Measurements from ENCODE around the gene PLA2G4B.
A peak's percentile ranks its signal among the peaks of the same experiment; 100 is the strongest.

Gene PLA2G4B

DNA sequence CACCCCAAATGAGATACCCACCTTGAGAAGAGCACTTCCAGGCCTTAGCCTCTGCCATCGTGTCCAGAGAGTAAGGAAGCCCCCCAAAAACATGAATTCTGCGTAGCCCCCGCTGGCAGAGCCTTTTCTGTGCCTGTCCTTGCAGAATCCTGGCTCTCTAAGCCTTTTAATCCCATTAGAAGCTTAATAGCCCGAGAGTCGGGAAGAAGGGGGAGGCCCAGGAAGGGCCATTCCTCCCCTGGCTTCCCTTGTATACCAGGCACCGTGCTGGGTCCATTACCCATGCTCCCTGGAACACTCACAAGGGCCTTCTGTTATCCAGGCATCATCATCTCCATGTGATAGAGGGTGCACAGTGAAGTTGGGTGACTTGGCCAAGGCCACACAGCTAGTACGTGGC, 48.1 kb downstream of the PLA2G4B start:
- DNase-seq (ENCODE audit: low read depth), result no peak

DNA sequence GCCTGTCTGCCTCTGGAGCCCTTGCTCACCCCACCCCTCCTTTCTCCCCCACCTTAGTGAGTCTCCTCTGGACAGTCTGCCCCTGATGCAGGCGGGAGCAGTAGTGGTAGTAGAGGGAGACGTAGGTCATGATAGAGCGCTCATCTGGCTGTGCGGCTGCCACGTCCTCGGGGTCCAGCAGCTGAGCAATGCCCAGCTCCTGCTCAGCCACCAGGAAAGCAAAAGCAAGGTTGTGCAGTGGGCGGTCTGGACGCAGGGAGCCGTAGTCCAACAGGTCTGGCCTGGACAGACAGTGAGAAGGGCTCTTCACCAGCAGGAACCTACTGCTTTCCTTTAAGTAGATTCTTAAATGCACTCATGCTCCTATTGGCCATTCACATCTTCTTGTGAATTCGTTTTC, 48.5 kb downstream of the PLA2G4B start:
- no peak for DNase-seq (ENCODE audit: low read depth)

DNA sequence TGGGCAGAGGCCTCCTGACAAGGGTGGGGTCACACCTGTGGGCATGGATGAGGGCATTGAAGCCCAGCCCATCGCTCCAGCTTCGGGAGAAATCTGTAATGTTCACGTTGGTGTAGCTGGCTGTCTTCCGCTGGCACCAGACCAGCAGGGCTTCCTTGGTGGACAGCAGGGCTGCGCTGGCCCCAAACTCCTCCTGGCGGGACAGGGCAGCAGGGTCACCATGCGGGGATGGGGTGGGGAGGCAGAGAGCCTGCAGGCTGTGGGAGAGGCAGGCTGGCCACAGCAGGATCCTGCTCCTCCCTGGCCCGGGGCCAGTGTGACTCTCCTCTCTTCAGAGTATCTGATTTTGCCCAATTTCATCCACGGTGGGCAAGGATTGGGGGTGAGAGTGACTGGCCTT, 49.2 kb downstream of the PLA2G4B start:
- no peak for DNase-seq (ENCODE audit: low read depth)

DNA sequence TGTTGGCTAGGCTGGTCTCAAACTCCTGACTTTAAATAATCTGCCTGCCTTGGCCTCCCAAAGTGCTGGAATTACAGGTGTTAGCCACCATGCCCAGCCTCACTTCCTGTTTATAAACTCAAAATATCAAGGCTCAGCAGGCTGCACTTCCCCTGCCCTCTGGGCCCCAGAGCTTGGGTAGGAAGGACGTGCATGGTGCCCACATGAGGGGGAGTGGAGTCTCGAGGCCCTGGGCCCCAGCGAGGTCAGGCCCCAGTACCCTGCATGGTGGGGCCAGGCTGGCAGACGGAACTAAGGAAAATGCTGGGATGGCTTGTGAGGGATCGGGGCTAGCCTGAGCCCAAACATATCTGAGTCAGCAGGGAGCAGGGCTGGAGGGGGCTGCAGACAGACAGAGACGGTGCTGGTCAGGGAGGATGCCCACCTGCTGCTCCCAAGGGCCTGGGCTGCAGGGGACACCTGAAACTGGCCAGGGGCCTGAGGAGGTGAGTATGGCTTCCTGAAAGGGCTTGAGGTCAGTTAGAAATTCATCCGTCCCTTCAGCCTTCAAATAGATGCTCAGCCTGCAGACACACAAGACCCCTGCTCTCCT, 50.1 kb downstream of the PLA2G4B start:
- DNase-seq (ENCODE audit: low read depth), result no peak

DNA sequence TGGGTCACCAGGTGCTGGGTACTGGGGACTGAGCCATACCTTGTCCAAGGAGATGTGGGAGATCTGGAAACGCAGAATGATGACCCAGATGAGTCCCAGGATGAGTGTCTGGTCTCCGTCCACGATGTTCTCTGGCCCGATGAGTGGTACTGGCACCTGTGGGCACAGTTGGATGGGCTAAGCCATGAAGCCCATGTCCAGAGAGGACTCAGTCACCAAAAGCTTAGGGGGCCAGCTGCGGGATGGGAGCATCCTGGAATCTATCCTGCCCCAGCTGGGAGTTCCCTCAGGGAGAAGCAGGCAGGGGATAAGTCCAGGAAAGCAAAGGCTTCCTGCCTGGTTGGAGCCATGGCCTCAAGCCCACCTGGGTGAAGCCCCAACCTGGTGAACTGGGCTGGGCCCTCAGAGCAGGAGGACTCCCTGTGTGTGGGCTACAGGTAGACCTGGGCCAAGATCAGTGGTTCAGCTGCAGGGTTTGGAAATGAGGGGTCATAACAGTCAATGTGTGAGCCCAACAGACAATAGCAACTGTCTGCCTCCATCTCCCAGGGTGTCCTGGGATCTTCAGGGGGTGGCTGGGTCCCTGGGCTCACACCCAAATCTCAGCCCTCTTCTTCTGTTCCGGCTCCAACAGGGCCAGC, 51.5 kb downstream of the PLA2G4B start:
- DNase-seq (ENCODE audit: low read depth), result no peak

DNA sequence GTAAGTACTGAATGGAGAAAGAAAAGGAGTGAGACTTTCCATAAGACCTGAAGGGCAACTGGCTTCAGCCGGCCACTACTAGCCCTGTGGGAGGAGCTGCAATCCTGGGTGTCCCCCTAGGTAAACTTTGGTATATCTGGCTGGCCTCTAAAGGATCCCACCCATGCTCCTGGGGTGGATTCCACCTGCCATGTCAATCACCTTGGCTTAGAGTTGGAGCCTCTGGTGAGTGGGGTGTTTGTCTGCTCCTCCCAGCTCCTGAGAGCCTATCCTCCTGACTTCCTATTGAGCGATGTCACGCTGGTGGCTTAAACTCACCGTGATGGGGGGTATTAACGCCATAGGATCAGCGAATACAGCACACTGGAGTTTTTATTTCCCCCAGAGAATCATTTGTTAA, 52.6 kb downstream of the PLA2G4B start:
- DNase-seq (ENCODE audit: low read depth), result no peak

DNA sequence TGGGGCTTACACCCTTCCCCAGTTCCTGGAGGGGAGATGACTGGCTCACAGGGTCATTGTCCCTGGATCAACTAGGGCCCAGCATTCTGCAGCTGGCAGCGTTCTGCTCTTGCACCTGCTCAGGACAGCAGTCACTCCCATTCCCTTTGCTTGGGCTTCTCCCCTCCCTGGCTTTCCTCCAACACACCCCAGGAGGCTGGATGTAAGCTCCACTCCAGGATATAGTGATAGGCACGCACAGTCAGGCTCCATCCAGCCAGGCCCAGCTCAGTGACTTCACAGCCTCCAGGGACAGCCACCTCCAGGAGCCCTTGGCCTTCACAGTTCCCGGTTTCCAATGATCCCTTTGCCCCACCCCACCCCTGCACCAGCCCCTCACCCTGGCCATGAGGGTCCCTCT, 53.3 kb downstream of the PLA2G4B start:
- no peak for DNase-seq (ENCODE audit: low read depth)

DNA sequence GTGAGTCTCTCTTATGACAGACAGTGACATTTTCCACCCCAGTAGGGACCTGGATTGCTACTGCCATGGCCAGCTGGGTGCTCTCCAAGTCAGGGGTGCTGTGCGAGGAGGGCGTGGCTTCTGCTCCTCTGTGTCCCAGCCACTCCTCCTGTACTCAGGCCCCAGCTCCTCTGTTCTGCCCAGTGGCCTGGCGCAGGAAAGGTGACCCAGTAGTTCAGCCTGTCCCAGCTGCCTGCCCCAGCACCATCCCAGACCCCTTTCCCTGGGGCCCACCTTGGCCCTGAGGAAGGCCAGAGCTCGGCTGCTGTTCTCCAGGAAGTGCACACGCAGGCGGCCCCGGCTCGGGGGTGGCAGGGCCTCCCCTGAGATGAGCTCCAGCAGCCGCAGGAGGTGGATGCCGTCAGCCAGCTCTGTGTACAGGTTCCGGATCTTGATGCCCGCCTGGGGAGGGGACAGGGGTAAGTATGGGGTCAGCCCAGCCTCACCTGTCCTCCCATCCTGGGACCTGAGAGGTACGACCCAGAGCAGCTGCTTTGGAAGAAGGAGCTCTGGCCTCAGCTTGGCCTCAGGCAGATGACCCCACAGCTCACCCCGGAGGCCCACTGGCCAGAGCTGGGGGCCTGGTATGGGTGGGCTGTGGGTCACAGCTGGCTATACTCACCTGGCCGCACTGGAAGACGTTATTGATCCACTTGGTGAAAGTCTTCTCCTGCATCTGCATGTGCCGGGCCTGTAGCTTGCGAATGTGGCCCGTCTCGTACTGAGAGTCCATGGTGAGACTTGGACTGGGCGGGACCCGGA, 54.2 kb downstream of the PLA2G4B start:
- no peak for DNase-seq (ENCODE audit: low read depth)

DNA sequence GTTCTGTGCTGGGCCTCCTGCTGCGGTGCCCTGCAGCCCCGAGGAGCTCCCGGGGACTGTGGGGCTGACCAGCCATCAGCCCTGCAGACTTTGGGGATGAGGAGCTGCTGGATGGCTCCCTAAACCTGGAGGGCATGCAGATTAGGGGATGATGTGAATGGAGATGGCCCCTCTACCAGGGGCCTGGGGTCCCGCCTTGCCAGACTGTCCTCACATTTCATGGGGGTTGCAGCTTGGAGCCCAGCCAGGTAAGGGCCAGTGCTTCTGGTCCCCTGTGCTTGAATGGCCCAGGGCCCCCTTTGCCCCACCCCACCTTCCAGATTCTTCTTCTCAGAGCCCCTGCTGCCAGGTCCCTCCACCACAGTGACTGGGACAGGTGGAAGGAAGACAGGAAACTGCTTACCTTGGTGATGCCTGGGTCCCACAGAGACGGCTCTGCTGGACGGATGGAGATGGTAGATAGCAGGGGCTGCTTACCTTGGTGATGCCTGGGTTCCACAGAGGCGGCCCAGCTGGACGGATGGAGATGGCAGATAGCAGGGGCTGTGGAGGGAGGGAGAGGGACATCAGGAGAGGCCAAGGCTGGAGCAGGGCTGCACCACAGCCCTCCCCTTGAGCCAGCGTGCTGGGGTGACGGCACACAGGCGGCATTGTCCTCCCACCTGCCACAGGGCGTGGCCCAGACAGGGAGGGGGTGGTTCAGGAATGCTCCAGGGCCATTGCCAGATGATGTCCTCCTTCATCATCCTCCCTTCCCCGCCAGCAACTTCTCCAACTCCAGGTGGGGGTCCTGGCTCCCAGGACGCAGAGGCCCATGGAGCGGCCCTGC, 55.0 kb downstream of the PLA2G4B start, which contains the start of gene SPTBN5:
SPTBN5 (minus strand) TSS at position 632 of the 829 bp plus-strand sequence; CDS start at position 76, 556 bp downstream.
- DNase-seq (ENCODE audit: low read depth), result no peak

DNA sequence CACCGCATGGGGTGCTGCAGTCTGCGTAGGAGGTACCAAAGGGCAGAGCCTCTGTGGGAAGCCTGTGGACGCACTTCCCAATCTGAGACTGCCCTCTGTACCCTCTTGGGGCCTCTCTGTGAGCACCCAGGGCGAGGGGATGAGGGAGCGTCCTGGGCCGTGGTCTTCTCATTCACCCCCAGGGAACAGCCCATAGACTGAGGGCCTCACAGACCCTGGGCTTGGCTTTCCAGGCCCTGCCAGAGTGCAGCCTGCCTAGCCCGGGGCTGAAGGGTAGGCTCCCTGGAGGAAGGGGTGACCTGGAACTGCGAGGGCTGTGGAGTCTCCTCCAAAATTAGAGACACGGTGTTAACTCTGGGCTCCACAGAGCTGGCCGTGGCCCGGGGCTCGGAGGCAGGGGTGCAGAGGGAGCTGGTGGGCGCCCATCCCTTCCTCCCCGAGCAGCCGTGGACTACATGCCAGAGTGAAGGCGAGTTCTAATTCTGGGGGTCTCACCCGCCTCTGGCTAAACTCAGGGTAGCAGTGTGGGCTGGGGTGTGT, 55.7 kb downstream of the PLA2G4B start:
- DNase-seq (ENCODE audit: low read depth), result no peak

DNA sequence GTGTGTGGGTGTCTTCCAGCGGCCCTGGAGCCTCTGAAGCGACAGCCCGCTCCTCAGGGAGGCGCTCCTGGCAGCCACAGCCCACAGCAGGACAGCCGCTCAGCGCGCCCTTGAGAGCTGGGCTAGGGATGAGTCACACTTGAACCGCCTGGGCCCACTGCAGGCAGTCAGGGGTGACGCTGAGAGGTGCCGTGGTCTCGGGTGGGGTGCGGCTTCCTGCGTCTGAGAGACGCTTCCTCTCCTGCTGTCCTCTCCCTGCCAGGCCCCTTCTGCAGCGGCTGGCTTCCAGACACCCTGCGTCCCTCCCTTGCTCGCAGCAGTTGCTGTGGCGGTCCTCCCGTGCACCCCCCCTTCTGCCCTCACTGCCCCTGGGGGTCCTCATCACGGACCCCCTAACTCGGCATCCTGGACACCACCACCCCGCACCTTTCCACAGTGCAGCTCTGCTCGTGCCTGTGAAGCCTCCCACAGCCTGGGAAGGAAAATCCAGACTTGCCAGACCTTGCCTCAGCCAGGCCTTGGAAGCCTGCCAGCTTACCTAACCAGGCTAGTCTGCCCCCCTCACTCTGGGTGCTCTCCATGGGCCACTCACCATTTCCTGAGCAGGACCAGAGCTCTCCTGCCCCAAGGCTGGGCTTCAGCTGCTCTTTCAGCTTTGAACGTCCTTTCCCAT, 56.3 kb downstream of the PLA2G4B start:
- peak; percentile 47 for DNase-seq (ENCODE audit: low read depth)

DNA sequence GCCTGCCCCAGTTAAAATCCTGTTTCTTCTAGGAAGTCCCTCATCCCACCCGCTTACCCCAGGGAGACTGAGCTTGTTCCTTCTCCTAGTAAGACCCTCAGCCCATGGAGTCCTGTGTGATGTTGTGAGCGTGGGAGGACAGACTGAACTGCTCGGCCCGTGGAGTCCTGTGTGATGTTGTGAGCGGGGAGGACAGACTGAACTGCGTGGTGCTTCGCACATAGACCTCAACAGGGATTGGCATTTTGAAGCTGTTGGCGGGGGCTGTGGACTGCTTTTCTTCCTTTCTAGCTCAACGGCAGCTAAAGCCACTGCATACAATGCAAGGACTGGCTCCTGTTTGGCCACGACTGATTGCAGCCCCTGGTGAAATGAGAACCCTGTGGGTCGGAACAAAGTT, 56.8 kb downstream of the PLA2G4B start:
- no peak for DNase-seq (ENCODE audit: low read depth)

DNA sequence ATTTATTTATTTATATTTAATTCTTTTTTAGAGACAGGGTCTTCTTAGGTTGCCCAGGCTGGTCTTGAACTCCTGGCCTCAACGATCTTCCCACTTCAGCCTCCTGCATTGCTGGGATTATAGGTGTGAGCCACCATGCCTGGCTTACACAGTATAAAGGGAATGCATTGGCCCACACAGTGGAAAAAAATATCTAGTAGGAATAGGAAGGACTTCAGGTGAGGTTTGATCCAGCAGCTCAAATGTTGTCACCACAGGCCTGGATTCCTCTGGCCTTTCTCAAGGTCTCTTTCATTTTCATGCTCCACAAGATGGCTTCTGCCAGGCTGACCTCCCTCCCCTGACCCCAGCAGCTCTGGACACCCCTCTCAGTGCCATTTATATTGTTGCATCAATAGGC, 57.3 kb downstream of the PLA2G4B start:
- DNase-seq (ENCODE audit: low read depth), result no peak

DNA sequence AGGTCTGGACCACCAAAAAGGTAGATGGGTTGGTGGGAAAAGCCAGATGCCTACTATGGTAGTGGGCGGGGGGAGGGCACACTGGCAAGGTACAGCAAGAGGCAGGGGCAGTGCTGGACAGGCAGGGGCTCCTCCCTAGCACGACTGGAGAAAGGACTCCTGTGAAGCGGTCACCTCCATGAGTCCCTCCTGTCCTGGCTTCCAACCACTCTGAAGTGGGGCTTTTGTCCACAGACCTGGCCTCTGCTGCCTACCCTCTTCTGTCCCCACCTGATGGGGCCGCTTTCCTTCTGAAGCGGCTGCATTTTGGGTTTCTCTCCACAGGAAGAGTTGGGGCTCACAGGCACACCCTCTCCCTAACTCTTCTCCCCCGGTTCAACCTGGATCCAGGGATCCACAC, 57.9 kb downstream of the PLA2G4B start:
- no peak for DNase-seq (ENCODE audit: low read depth)

DNA sequence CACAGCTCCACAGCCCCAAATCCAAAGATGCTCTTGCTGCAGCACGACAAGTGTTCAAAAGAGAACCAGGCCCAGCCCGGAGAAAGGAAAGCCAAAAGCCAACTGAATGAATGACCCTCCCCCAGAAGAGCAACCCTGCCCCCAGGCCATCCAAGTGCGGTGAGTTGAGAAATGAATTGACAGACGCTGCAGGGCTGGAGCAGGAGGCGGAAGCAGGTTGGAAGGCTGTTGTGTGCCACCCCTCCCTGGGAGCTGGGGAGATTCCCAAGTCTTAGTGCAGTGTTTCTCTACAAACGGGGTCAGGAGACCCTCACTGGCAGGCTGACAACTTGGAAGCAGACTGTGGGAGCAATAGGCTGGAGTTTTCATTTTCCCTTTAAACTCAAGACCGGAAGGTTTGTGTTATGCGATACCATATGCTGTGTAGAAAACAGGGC, 58.7 kb downstream of the PLA2G4B start:
- DNase-seq (ENCODE audit: low read depth), result no peak

All from stimulated activated CD8-positive, alpha-beta memory T cell treated with anti-CD3 and anti-CD28 coated beads, Interleukin-15, amount 100 ng/mL, for 24 hours (primary cell).